GM18868 (cell line): ENCODE data around the gene NUCKS1.

Experiments used
- ATAC-seq: cut with Tn5 transposase; IDR thresholded peaks from one replicate; pipeline ENCODE4 v1.9.1; 2021; ENCODE audit warnings: mild to moderate bottlenecking, moderate library complexity; ENCODE audit not compliant: unreplicated experiment

The NUCKS1 gene

GRCh38 chr1:205772607-205773032 is 22.6 kb upstream of the NUCKS1 start:
- ATAC-seq = peak; percentile 49

- no peak for ATAC-seq
Measured at GRCh38 chr1:205770618-205771017, 20.6 kb upstream of the NUCKS1 start.

GRCh38 chr1:205769641-205770365 is 19.8 kb upstream of the NUCKS1 start:
- no peak for ATAC-seq

GRCh38 chr1:205767248-205767647 is 17.3 kb upstream of the NUCKS1 start:
- no peak for ATAC-seq

GRCh38 chr1:205766570-205766969 is 16.6 kb upstream of the NUCKS1 start:
- no peak for ATAC-seq

- ATAC-seq = no peak
Measured at GRCh38 chr1:205766038-205766437, 16.1 kb upstream of the NUCKS1 start.

- no peak for ATAC-seq
Measured at GRCh38 chr1:205764578-205764977, 14.6 kb upstream of the NUCKS1 start.

GRCh38 chr1:205763980-205764379 is 14.0 kb upstream of the NUCKS1 start:
- no peak for ATAC-seq

GRCh38 chr1:205760606-205761005 is 10.6 kb upstream of the NUCKS1 start:
- ATAC-seq = no peak

- no peak for ATAC-seq
Measured at GRCh38 chr1:205756552-205756951, 6.6 kb upstream of the NUCKS1 start.

- ATAC-seq = no peak
Measured at GRCh38 chr1:205754857-205755256, 4.9 kb upstream of the NUCKS1 start.

GRCh38 chr1:205751036-205751651 is 1.2 kb upstream of the NUCKS1 start:
- ATAC-seq = no peak

GRCh38 chr1:205749234-205750137 is 496 bp downstream of the NUCKS1 start:
- ATAC-seq = peak; percentile 72

- peak; percentile 13 for ATAC-seq
Measured at GRCh38 chr1:205748403-205749233, 1.4 kb downstream of the NUCKS1 start.

GRCh38 chr1:205746757-205747412 is 3.1 kb downstream of the NUCKS1 start:
- no peak for ATAC-seq

- no peak for ATAC-seq
Measured at GRCh38 chr1:205744403-205744802, 5.6 kb downstream of the NUCKS1 start.

- ATAC-seq = no peak
Measured at GRCh38 chr1:205743977-205744376, 6.0 kb downstream of the NUCKS1 start.

- no peak for ATAC-seq
Measured at GRCh38 chr1:205741681-205742080, 8.3 kb downstream of the NUCKS1 start.

- no peak for ATAC-seq
Measured at GRCh38 chr1:205739348-205740160, 10.4 kb downstream of the NUCKS1 start.
